Measurements from ENCODE around the gene INAVA. TPM values are rescaled to one million over a fixed set of nuclear protein-coding genes. Genes with fewer than 3 reads are reported as not detected.

Gene INAVA, protein sequence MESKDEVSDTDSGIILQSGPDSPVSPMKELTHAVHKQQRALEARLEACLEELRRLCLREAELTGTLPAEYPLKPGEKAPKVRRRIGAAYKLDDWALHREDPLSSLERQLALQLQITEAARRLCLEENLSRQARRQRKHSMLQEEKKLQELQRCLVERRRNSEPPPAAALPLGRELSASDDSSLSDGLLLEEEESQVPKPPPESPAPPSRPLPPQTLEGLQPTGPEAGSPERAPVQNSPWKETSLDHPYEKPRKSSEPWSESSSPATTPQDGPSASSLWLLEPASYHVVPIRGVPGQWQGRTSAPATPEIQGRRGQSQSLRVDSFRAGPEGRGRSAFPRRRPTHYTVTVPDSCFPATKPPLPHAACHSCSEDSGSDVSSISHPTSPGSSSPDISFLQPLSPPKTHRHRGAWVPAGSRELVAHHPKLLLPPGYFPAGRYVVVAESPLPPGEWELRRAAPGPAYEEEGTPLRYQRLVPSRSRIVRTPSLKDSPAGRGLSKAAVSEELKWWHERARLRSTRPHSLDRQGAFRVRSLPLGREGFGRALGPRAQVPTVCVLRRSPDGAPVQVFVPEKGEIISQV
- total RNA-seq, result 0.16 TPM in 1 of 2 replicates, not detected in the other

DNA sequence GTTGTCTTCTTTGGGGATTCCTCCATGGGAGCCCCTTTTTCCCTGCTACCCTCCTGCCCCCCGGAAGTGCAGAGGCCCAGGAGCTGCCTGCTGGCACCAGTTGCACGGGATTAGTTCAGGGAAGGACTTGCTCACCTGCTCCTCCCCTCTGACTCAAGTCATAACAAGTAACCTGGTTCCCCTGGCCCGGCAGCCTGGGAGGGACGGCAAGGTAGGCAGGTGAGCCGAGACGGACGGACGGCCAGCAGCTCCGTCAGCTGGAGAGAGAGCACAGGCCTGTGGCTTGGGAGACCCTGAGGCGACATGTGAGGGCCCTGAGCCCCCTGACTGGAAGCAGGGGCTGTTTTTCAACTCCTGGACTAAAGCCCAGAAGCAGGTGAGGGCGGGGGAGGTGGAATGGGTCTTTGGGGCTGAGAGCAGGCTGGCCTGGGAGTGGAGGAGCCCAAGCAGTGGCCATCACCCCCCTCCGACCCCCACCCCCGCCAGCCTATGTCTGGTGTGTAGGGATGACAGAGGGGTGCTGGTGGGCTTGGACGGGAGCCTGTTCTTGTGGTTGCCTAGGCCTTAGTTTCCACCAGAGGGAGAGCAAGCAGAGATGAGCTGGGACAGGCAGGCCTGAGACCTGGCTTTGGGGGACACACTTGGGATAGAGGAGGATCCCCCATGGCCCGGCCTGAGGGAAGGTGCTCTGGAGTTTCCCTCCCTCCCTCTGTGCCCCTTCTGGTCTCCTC, at the start of gene INAVA:
TSS of gene INAVA (plus strand) at position 189 of the 731 bp plus-strand sequence. CDS start 3,501 bp downstream, outside the sequence.

DNA sequence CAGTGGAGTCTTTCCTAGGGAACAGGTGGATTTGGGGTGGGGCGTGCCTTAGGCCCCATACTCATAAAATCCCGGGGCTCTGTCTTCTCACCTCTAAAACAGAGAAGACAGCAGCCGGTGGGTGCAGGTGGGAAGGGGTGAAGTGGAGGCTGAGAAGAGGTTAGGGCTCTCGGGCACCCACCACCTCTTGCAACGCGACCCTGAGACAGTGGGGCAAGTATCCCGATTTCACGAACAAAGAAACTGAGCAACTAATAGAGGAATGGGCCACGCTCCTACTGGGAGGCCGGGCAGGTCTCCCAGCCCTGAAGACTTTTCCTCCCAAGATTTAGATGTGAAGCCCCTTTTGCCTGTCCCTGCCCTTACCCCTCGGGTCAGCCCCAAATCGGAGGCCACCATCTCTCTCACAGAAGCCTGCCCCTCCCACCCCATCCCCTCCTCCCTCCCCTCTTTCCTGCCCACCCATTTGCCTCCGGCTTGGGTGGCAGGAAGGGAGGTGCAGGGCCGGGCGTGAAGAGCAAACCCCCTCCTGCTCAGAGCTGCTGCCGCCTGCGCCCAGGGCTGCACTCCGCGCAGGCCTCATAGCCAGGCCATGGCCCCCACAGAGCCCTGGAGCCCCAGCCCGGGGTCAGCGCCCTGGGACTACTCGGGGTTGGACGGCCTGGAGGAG, 22.1 kb upstream of the INAVA start, which contains the start of gene GPR25:
TSS of gene GPR25 (plus strand) at position 536 of the 670 bp plus-strand sequence. CDS start at position 593, 57 bp downstream.

Small RNA genes within 50 kb of the gene (small RNA-seq; reads per million reads assigned to genes)
- not detected for gene RNU6-704P

Other genes with a start within 250 kb of the INAVA start
- gene DDX59, start 225.0 kb upstream of the INAVA start, total RNA-seq, result 17.9 and 18.5 TPM in 2 replicates
- gene CAMSAP2, start 156.0 kb upstream of the INAVA start, total RNA-seq, result 44.0 and 48.2 TPM in 2 replicates
- gene GPR25, start 21.9 kb upstream of the INAVA start, total RNA-seq, result not detected in 2 replicates
- 0.12 and 0.16 TPM in 2 replicates for gene KIF21B, start 128.8 kb downstream of the INAVA start, total RNA-seq
- gene CACNA1S, start 217.5 kb downstream of the INAVA start, total RNA-seq, result not detected in 2 replicates
- gene ASCL5, start 232.3 kb downstream of the INAVA start, total RNA-seq, result not detected in 2 replicates

All from hair follicle dermal papilla cell (primary cell).